Activated CD8-positive, alpha-beta T cell treated with anti-CD3 and anti-CD28 coated beads for 36 hours (primary cell): ENCODE data around the gene SCOC. TPM values are rescaled to one million over a fixed set of nuclear protein-coding genes. Genes with fewer than 3 reads are reported as not detected.

ENCODE experiments used
- ATAC-seq: fragments of 200-7000 bp; cut with Tn5 transposase; one replicate; pipeline ENCODE4 v1.10.0; 2021; ENCODE audit warnings: mild to moderate bottlenecking, moderate library complexity
- CTCF ChIA-PET: fragments of 350-600 bp; sonication (Branson Sonifier 250); formaldehyde crosslinking; loops from one replicate; lab custom pipeline; 2021; ENCODE audit warnings: antibody characterized with exemption; lab: Charles Lee
- POLR2A ChIA-PET: fragments of 350-600 bp; sonication (Branson Sonifier 250); formaldehyde crosslinking; loops from one replicate; lab custom pipeline; 2021; ENCODE audit warnings: antibody characterized with exemption; lab: Charles Lee
- DNase-seq: peaks from one replicate; pipeline ENCODE4 v3.0.0-alpha.2; 2020
- H3K27ac Mint-ChIP-seq: one replicate; pipeline ENCODE4 v1.8.0; 2021; ENCODE audit warnings: mild to moderate bottlenecking, mixed read lengths
- H3K27me3 Mint-ChIP-seq: one replicate; pipeline ENCODE4 v1.8.0; 2021; ENCODE audit warnings: mixed read lengths
- H3K36me3 Mint-ChIP-seq: one replicate; pipeline ENCODE4 v1.8.0; 2021; ENCODE audit warnings: low read depth, mixed read lengths
- H3K4me1 Mint-ChIP-seq: one replicate; pipeline ENCODE4 v1.8.0; 2021; ENCODE audit warnings: low read depth, mixed read lengths
- H3K4me3 Mint-ChIP-seq: one replicate; pipeline ENCODE4 v1.8.0; 2021; ENCODE audit warnings: mild to moderate bottlenecking, moderate library complexity, mixed read lengths
- H3K9me3 Mint-ChIP-seq: one replicate; pipeline ENCODE4 v1.8.0; 2021; ENCODE audit warnings: mixed read lengths
- intact Hi-C: fragments of 100-400 bp; cut with micrococcal nuclease; formaldehyde crosslinking; loops from one replicate; pipeline ENCODE4 v1.10.0; 2022
- total RNA-seq, 2 experiments: library from RNA; stranded (reverse); gene quantifications; one replicate each; pipeline ENCODE4 v1.2.3, GENCODE V29; 2021
- TF ChIP-seq, protein P1 (sequence below): fragments of 200-600 bp; IDR thresholded peaks from one replicate; pipeline ENCODE4 v1.8.0; 2022; ENCODE audit warnings: antibody characterized with exemption, mild to moderate bottlenecking

The SCOC gene
- total RNA-seq, 2 experiments from 2014 or later, result 44.6 to 44.7 TPM

GRCh38 chr4:140358281-140358680 lies 15.2 kb upstream of the SCOC start:
- ChIA-PET CTCF (interaction anchor here (2.7 to 5.2 kb wide), 2 partner anchors 17 to 29 kb away, joined by 22 to 64 read pairs; partner anchors contain the start of gene SCOC), POLR2A (no interaction called here)
- H3K9me3 Mint-ChIP-seq, result no peaks in the 10 kb centered on the region
- TF ChIP-seq, protein P1, sequence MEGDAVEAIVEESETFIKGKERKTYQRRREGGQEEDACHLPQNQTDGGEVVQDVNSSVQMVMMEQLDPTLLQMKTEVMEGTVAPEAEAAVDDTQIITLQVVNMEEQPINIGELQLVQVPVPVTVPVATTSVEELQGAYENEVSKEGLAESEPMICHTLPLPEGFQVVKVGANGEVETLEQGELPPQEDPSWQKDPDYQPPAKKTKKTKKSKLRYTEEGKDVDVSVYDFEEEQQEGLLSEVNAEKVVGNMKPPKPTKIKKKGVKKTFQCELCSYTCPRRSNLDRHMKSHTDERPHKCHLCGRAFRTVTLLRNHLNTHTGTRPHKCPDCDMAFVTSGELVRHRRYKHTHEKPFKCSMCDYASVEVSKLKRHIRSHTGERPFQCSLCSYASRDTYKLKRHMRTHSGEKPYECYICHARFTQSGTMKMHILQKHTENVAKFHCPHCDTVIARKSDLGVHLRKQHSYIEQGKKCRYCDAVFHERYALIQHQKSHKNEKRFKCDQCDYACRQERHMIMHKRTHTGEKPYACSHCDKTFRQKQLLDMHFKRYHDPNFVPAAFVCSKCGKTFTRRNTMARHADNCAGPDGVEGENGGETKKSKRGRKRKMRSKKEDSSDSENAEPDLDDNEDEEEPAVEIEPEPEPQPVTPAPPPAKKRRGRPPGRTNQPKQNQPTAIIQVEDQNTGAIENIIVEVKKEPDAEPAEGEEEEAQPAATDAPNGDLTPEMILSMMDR, result no peak
- peaks cover 2% of the 10 kb centered on the region for H3K27me3 Mint-ChIP-seq
- intact Hi-C loops, result no loop called here
- no peak overlapping the region for H3K27ac Mint-ChIP-seq
- no peak for ATAC-seq
- peaks cover 8% of the 10 kb centered on the region for H3K4me1 Mint-ChIP-seq
- H3K4me3 Mint-ChIP-seq, result no peak overlapping the region
- no peaks in the 10 kb centered on the region for H3K36me3 Mint-ChIP-seq
- no peak for DNase-seq

- H3K9me3 Mint-ChIP-seq, result no peaks in the 10 kb centered on the region
- DNase-seq (peak; percentile 88), ATAC-seq (peak; percentile 93)
- peaks cover 2% of the 10 kb centered on the region for H3K27me3 Mint-ChIP-seq
- H3K36me3 Mint-ChIP-seq, result no peaks in the 10 kb centered on the region
- no peak overlapping the region for H3K27ac Mint-ChIP-seq
- no peak overlapping the region for H3K4me3 Mint-ChIP-seq
- no peaks in the 10 kb centered on the region for H3K4me1 Mint-ChIP-seq
- CTCF ChIA-PET, result interaction anchor here (0.5 to 5.2 kb wide), 84 partner anchors 9 to 756 kb away, joined by 3 to 64 read pairs (median 4); partner anchors contain the start of genes CLGN, ELMOD2, SCOC and TBC1D9
- intact Hi-C loops, result loop anchor here (5.0 kb wide), 1 partner anchor 253 kb away; no protein-coding TSS in a partner anchor
- TF ChIP-seq, protein P1, result peak; percentile 89
- POLR2A ChIA-PET, result interaction anchor here (0.7 to 1.0 kb wide), 3 partner anchors 9 to 67 kb away, joined by 3 to 5 read pairs (median 3); no protein-coding TSS in a partner anchor
Measured at GRCh38 chr4:140359562-140360427, 13.7 kb upstream of the SCOC start.

DNA sequence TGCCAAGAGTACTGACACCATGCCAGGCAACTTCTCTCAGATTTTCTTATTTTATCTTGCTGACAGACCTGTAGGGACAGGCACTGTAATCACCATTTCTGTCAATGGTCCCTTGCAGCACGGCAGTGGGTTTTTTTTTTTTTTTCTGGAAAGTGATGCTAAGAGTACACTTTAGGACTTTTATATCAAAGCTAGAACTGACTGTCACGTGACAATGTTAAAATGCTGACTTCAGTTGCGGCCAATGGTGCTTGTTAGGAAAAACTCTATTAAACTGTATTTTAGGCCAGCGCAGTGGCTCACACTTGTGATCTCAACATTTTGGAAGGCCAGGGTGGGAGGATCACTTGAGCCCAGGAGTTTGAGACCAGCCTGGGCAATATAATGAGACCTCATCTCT lies 12.3 kb upstream of the SCOC start:
- no peaks in the 10 kb centered on the region for H3K36me3 Mint-ChIP-seq
- CTCF ChIA-PET, result interaction anchor here (0.9 to 5.2 kb wide), 17 partner anchors 11 to 758 kb away, joined by 3 to 64 read pairs (median 8); partner anchors contain the start of gene SCOC
- DNase-seq (no peak), ATAC-seq (no peak)
- no peak overlapping the region for H3K4me3 Mint-ChIP-seq
- TF ChIP-seq, protein P1, result no peak
- no peak overlapping the region for H3K27ac Mint-ChIP-seq
- peaks cover 2% of the 10 kb centered on the region for H3K27me3 Mint-ChIP-seq
- POLR2A ChIA-PET, result no interaction called here
- intact Hi-C loops, result loop anchor here (5.0 kb wide), 1 partner anchor 251 kb away; no protein-coding TSS in a partner anchor
- H3K9me3 Mint-ChIP-seq, result no peaks in the 10 kb centered on the region
- no peaks in the 10 kb centered on the region for H3K4me1 Mint-ChIP-seq

GRCh38 chr4:140363051-140363450 lies 10.4 kb upstream of the SCOC start:
- ChIA-PET CTCF (interaction anchor here (1.1 to 2.9 kb wide), 3 partner anchors 10 to 246 kb away, joined by 3 to 13 read pairs (median 5); partner anchors contain the start of gene SCOC), POLR2A (interaction anchor here (1.3 kb wide), 1 partner anchor 10 kb away, joined by 4 read pairs; no protein-coding TSS in a partner anchor)
- no peaks in the 10 kb centered on the region for H3K27me3 Mint-ChIP-seq
- no peaks in the 10 kb centered on the region for H3K36me3 Mint-ChIP-seq
- H3K4me3 Mint-ChIP-seq, result no peak overlapping the region
- no peak for DNase-seq
- H3K27ac Mint-ChIP-seq, result no peak overlapping the region
- ATAC-seq, result no peak
- no peaks in the 10 kb centered on the region for H3K9me3 Mint-ChIP-seq
- H3K4me1 Mint-ChIP-seq, result no peaks in the 10 kb centered on the region
- intact Hi-C loops, result loop anchor here (5.0 kb wide), 1 partner anchor 249 kb away; no protein-coding TSS in a partner anchor
- TF ChIP-seq, protein P1, result no peak
